ENCODE results near the gene LRRC75A. TPM values are rescaled to one million over a fixed set of nuclear protein-coding genes. Genes with fewer than 3 reads are reported as not detected.

The LRRC75A gene
- total RNA-seq, 2 donors from 2014 or later = 5.2 to 25.8 TPM

DNA sequence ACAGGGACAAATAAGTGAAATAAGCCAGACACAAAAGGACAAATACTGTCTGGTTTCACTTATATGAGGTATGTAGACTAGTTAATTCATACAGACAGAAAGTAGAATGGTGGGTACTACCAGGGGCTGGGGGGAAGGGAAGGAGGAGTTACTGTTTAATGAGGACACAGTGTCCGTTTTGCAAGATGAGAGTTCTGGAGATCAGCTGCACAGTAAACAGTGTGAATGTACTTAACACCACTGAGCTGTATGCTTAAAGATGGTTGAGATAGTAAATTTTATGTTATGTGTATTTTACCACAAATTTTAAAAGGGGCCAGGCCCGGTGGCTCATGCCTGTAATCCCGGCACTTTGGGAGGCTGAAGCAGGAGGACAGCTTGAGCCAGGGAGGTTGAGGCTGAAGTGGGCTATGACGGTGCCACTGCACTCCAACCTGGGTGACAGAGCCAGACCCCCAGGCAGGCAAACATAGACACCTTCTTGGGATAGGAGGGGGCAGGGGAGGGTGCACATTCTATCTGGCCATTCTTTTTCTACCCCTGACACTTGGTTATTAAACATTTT lies 23.5 kb downstream of the LRRC75A start:
- peak; percentile 23 for DNase-seq (ENCODE audit: low spot score)
- Histone ChIP-seq H3K36me3 (no peaks in the 10 kb centered on the region), H3K27ac (peak overlapping the region in 1 of 2 donors; percentile 22), H3K9me3 (no peaks in the 10 kb centered on the region), H3K4me1 (replicated peaks) (peaks cover 3% of the 10 kb centered on the region), H3K4me3 (no peak overlapping the region), H3K27me3 (replicated peaks; ENCODE audit: insufficient read depth) (no peaks in the 10 kb centered on the region)
- TF ChIP-seq, protein P1, sequence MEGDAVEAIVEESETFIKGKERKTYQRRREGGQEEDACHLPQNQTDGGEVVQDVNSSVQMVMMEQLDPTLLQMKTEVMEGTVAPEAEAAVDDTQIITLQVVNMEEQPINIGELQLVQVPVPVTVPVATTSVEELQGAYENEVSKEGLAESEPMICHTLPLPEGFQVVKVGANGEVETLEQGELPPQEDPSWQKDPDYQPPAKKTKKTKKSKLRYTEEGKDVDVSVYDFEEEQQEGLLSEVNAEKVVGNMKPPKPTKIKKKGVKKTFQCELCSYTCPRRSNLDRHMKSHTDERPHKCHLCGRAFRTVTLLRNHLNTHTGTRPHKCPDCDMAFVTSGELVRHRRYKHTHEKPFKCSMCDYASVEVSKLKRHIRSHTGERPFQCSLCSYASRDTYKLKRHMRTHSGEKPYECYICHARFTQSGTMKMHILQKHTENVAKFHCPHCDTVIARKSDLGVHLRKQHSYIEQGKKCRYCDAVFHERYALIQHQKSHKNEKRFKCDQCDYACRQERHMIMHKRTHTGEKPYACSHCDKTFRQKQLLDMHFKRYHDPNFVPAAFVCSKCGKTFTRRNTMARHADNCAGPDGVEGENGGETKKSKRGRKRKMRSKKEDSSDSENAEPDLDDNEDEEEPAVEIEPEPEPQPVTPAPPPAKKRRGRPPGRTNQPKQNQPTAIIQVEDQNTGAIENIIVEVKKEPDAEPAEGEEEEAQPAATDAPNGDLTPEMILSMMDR (IDR thresholded peaks at IDR 0.05) = no peak
- TF ChIP-seq POLR2A (IDR thresholded peaks at IDR 0.05) = no peak
- peak; percentile 30 for TF ChIP-seq POLR2AphosphoS5 (IDR thresholded peaks at IDR 0.05)
- intact Hi-C loops (cut with DNase I) = no loop called here
- 55% methylated on average over 4 of the region's 4 CpGs for WGBS

DNA sequence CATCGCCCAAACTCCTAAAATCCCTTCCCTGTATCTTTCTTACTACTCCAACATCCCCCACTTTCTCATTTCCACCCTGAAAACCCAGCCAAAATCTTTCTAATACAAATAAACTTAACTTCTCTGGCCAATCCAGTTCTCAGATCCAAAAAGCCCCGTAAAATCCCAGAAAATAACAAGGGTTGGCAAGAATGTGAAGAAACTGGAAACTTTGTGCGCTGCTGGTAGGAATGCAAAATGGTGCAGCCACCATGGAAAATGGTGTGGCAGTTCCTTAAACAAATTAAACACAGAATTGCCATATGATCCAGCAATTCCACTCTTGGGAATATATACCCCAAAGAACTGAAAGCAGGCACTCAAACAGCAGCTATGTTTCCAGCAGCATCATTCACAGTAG lies 24.1 kb downstream of the LRRC75A start:
- TF ChIP-seq, protein P1 (IDR thresholded peaks at IDR 0.05) = no peak
- no peak for TF ChIP-seq POLR2AphosphoS5 (IDR thresholded peaks at IDR 0.05)
- no peak for TF ChIP-seq POLR2A (IDR thresholded peaks at IDR 0.05)
- Histone ChIP-seq H3K36me3 (no peaks in the 10 kb centered on the region), H3K27ac (peak overlapping the region in 1 of 2 donors; percentile 22), H3K9me3 (no peaks in the 10 kb centered on the region), H3K4me3 (no peak overlapping the region), H3K4me1 (replicated peaks) (peaks cover 3% of the 10 kb centered on the region), H3K27me3 (replicated peaks; ENCODE audit: insufficient read depth) (no peaks in the 10 kb centered on the region)
- 20% methylated on average over 3 of the region's 3 CpGs for WGBS
- no peak for DNase-seq (ENCODE audit: low spot score)
- intact Hi-C loops (cut with DNase I) = no loop called here

DNA sequence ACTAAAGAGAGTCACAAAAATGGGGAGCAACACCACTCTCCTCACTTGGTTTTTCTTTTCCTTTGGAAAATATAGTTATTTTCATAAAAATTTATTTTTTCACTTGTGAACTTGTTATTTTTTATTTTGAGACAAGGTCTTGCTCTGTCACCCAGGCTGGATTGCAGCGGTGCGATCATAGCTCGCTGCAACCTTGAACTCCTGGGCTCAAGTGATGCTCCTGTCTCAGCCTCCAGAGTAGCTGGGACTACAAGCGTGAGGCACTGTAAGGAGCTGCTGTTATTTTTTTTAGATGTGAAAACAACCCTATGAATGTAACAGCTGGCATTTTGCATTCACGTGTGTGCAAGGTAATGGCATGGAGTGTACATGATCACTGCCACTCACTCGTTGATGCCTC lies 24.9 kb downstream of the LRRC75A start:
- peaks cover 3% of the 10 kb centered on the region for H3K4me1 ChIP-seq (replicated peaks)
- intact Hi-C loops (cut with DNase I) = no loop called here
- TF ChIP-seq, protein P1 (IDR thresholded peaks at IDR 0.05) = no peak
- no peak for TF ChIP-seq POLR2AphosphoS5 (IDR thresholded peaks at IDR 0.05)
- no peak for TF ChIP-seq POLR2A (IDR thresholded peaks at IDR 0.05)
- WGBS = 92% methylated on average over 6 of the region's 6 CpGs
- no peaks in the 10 kb centered on the region for H3K9me3 ChIP-seq
- H3K4me3 ChIP-seq = no peak overlapping the region
- H3K27me3 ChIP-seq (replicated peaks; ENCODE audit: insufficient read depth) = no peaks in the 10 kb centered on the region
- no peak for DNase-seq (ENCODE audit: low spot score)
- H3K36me3 ChIP-seq = no peaks in the 10 kb centered on the region
- no peak overlapping the region for H3K27ac ChIP-seq

DNA sequence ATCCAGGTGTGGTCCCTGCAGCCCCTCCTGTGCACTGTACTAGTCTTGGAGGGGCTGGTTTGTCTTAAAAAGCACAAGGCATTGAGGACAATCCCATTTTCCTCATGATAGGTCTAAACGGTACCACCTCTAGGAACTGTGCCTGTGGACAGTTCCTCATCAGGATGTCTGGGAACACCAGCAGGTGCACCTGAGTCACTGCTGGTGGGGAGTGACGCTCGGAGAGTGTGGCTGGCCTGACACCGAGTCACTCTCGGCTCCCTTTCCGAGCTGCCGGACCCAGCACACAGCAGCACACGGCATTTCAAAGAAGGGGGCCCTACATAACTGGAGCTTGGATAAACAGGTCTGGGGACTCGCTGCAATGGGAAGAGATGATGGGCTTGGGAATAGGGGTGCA lies 25.6 kb downstream of the LRRC75A start:
- intact Hi-C loops (cut with DNase I) = no loop called here
- H3K27me3 ChIP-seq (replicated peaks; ENCODE audit: insufficient read depth) = no peaks in the 10 kb centered on the region
- WGBS = 86% methylated on average over 9 of the region's 9 CpGs
- DNase-seq (ENCODE audit: low spot score) = no peak
- no peaks in the 10 kb centered on the region for H3K36me3 ChIP-seq
- no peak for TF ChIP-seq POLR2A (IDR thresholded peaks at IDR 0.05)
- no peak for TF ChIP-seq POLR2AphosphoS5 (IDR thresholded peaks at IDR 0.05)
- TF ChIP-seq, protein P1 (IDR thresholded peaks at IDR 0.05) = no peak
- H3K27ac ChIP-seq = no peak overlapping the region
- H3K4me1 ChIP-seq (replicated peaks) = peaks cover 3% of the 10 kb centered on the region
- H3K9me3 ChIP-seq = no peaks in the 10 kb centered on the region
- H3K4me3 ChIP-seq = no peak overlapping the region

DNA sequence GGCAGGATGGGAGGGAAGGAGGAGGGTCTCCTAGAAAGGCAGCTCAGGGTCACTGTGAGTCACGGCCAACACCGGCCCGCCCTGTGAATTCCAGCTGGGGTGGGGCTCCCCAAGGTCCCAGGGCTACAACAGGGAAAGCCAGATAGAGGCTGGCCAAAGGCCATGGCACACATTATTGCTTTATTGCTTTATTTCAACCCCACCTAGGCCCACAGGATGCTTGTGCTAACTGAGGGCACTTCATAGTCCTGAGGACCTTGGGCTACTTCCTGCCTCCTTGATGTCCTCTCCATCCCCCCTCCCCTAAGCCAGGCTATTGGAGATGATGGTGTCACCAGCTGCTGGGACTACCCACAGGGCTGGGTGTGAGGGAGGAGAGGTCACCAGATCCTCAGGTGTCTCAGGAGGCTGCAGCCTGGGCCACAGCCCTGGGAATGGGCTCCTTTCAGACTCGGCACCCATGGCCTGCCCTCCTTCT lies 26.1 kb downstream of the LRRC75A start:
- no peaks in the 10 kb centered on the region for H3K27me3 ChIP-seq (replicated peaks; ENCODE audit: insufficient read depth)
- intact Hi-C loops (cut with DNase I) = no loop called here
- no peak overlapping the region for H3K27ac ChIP-seq

More for the DNA sequence above, 26.1 kb downstream of the LRRC75A start:
- Histone ChIP-seq H3K9me3 (no peaks in the 10 kb centered on the region), H3K4me3 (no peak overlapping the region), H3K36me3 (no peaks in the 10 kb centered on the region), H3K4me1 (replicated peaks) (peaks cover 3% of the 10 kb centered on the region)
- TF ChIP-seq POLR2A (IDR thresholded peaks at IDR 0.05) = no peak
- TF ChIP-seq POLR2AphosphoS5 (IDR thresholded peaks at IDR 0.05) = no peak
- TF ChIP-seq, protein P1 (IDR thresholded peaks at IDR 0.05) = no peak
- no peak for DNase-seq (ENCODE audit: low spot score)
- 78% methylated on average over 4 of the region's 4 CpGs for WGBS

Measured in prostate gland (tissue), 2 donors.